Testis (tissue), 2 donors: Measurements from ENCODE around the gene PRKCG.
"Not testable (repeated sequence)": the region's sequence is repeated elsewhere in the genome, so short reads cannot be mapped to it uniquely, and the experiment has no call there.

Experiments
- CTCF ChIP-seq, 3 experiments: fragments of 450-650 bp in 2 of 3; fragments of 200-600 bp in 1 of 3; sonication (generic) in 1 of 3; IDR thresholded peaks; one replicate each; pipeline ENCODE4 v1.5.1; 2016 to 2019; ENCODE audit warnings: antibody characterized with exemption in 3 of 3, mild to moderate bottlenecking in 2 of 3, moderate library complexity in 1 of 3
- POLR2A ChIP-seq: fragments of 450-650 bp; IDR thresholded peaks from one replicate; pipeline ENCODE4 v1.6.1; 2017; ENCODE audit warnings: antibody characterized with exemption, mild to moderate bottlenecking, moderate library complexity

- not testable (repeated sequence) for TF ChIP-seq POLR2A; CTCF (IDR thresholded peaks at IDR 0.05)
These were observed 41.1 kb upstream of the PRKCG start for GRCh38 chr19:53840914-53841313.
